SH-SY5Y (cell line): ENCODE results near the gene TMEM101.

Source experiments
- GATA2 ChIP-seq: IDR thresholded peaks from 2 replicates; pipeline ENCODE4 v1.6.1; 2011; ENCODE audit warnings: mild to moderate bottlenecking, low read depth, low read length
- GATA3 ChIP-seq: IDR thresholded peaks from 2 replicates; pipeline ENCODE4 v1.6.1; 2011; ENCODE audit warnings: low read depth, mild to moderate bottlenecking, low read length, moderate library complexity

The TMEM101 gene

GRCh38 chr17:44006598-44007345, 8.0 kb downstream of the TMEM101 start:
- TF ChIP-seq GATA2, result no peak
- TF ChIP-seq GATA3, result no peak

DNA sequence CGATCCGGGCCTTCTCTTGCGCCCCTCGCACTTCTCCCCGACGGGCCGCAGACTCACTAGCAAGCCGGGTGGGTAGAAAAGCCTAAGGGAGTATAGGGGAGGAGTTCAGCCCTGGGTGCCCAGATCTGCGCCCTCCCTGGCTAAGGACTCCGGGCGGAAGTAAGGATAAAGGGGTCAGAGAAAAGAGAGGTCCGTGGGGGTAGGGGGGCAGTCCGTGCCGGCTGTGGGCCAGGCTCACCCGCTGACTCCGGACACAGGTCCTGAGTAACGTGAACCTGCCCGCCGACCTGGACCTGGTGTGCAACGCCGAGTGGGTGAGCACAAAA, 8.5 kb downstream of the TMEM101 start:
- TF ChIP-seq GATA3 (no peak), GATA2 (no peak)

DNA sequence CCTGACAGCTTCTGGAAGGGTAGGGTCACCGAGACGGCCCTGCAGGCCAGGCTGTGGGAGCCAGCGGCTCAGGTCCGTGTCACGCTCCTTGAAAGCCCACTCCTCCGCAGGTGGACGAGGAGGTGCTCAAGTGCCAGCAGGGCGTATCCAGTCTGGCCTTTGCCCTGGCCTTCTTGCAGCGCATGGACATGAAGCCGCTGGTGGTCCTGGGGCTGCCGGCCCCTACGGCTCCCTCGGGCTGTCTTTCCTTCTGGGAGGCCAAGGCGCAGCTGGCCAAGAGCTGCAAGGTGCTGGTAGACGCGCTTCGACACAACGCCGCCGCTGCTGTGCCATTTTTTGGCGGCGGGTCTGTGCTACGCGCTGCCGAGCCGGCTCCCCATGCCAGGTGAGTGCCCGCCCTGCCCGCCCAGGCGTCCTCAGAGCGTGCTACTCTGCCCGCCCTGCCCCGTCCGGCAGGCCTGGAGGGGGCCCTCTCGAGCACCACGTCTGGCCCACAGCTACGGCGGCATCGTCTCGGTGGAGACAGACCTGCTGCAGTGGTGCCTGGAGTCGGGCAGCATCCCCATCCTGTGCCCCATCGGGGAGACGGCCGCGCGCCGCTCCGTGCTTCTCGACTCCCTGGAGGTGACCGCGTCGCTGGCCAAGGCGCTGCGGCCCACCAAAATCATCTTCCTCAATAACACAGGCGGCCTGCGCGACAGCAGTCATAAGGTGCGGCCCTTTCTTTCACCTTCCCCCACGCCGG, 9.1 kb downstream of the TMEM101 start:
- TF ChIP-seq GATA2, result no peak
- TF ChIP-seq GATA3, result no peak

GRCh38 chr17:44004761-44005526, 9.8 kb downstream of the TMEM101 start:
- TF ChIP-seq GATA2 (no peak), GATA3 (no peak)

DNA sequence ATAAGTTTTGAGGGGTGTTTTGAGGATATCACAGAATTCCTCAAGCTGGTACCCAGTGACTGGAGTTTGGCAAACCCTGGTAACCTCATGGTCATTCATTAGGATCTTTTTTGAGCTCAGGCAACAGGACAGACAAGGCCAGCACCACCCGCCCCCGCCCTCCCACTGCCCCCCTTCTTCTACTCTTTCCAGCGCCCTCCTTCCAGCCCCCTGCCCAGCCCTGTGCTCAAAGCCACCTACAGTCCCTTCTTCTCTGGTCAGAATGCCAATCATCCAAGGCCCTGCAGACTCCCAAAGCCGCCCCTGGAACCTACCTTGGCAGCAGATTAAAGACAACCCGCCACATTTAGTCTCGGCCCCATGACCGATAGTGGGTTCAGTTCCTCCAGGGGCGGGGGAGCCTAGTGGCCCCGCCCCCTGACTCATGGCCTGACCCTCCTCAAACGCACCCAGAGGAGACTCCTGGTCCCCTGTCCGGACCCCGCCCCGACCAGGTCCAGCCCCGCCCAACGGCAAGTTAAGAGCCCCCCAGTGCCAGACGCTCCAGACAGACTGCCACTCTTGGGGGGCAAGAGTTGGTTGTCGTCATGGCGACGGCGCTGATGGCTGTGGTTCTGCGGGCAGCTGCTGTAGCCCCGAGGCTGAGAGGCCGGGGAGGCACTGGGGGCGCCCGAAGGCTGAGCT, 10.5 kb downstream of the TMEM101 start, which contains the start of gene NAGS:
Gene NAGS (plus strand): TSS at position 546 of the 684 bp plus-strand sequence. CDS start 42 bp downstream, at position 588.
- no peak for TF ChIP-seq GATA2

- TF ChIP-seq GATA3, result no peak
- TF ChIP-seq GATA2, result no peak
Measured at GRCh38 chr17:44002141-44002848, 12.5 kb downstream of the TMEM101 start.

GRCh38 chr17:44001461-44001920, 13.3 kb downstream of the TMEM101 start:
- no peak for TF ChIP-seq GATA2
- no peak for TF ChIP-seq GATA3

- TF ChIP-seq GATA3 (no peak), GATA2 (no peak)
Measured at GRCh38 chr17:44000871-44001460, 13.8 kb downstream of the TMEM101 start.

DNA sequence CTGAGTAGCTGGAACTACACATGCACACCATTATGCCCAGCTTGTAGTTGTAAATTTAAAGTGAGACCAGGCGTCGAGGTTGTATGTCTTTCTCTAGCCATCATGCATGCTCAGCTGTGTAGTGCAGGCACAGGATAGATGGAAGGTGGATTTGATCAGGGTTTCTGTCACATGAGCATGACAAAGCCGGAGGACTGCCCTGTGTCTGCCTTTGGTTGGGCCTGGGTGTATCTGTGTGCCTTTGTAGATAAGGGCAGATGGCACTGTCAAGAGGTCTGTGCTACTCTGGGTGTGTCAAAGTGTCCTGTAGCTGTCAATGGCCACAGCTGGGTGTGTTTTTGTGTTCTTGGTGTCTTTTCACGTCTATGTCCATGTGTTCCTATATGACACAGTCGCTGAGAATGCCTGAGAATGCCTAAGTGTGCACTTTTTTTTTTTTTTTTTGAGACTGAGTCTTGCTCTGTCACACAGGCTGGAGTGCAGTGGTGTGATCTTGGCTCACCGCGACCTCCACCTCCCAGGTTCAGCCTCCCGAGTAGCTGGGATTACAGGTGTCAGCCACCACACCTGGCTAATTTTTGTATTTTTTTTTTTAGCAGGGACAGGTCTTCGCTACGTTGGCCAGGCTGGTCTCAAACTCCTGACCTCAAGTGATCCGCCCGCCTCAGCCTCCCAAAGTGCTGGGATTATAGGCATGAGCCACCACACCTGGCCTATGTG, 14.5 kb downstream of the TMEM101 start:
- TF ChIP-seq GATA3 (no peak), GATA2 (no peak)

DNA sequence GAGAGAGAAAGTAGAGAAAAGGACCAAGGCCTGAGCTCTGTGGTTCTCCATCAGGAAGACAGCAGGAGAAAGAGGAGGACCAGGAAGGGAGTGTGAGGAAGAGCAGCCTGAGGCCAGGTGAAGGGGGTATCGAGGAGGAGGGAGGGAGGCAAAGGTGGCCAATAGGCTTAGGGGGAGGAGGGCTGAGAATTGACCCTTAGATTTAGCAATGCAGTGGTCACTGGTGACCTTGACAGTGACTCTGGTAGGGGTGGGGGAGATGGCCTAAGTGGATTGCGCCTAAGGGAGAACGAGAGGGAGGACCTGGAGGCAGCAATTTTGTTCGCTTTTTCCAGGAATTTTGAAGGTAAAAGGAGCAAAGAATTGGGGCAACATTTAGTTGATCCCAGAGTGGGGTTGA, 15.7 kb downstream of the TMEM101 start:
- TF ChIP-seq GATA2 (no peak), GATA3 (no peak)

DNA sequence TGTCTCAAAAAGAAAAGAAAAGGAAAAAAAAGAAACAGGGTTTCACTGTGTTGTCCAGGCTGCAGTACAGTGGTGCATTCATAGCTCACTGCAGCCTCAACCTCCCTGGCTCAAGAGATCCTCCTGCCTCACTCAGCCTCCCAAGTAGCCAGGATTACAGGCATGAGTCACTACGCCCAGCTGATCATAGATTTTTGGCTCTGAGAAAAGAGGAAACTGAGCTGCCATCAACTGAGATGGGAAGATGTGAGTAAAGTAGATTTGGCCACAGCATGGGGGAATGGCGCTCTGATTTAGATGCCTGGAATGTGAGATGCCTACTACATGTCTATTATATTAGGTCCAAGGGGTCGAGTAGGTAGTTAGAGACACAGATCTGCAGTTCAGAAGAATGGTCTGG, 16.2 kb downstream of the TMEM101 start:
- TF ChIP-seq GATA2 (no peak), GATA3 (no peak)

GRCh38 chr17:43995150-43995471, 19.7 kb downstream of the TMEM101 start:
- no peak for TF ChIP-seq GATA2
- no peak for TF ChIP-seq GATA3
